ENCODE measurements around the gene ILKAP. TPM values are rescaled to one million over a fixed set of nuclear protein-coding genes. Genes with fewer than 3 reads are reported as not detected.
A peak's percentile ranks its signal among the peaks of the same experiment; 100 is the strongest.

Gene ILKAP
- total RNA-seq, 2 donors from 2014 or later = 32.2 to 34.9 TPM

DNA sequence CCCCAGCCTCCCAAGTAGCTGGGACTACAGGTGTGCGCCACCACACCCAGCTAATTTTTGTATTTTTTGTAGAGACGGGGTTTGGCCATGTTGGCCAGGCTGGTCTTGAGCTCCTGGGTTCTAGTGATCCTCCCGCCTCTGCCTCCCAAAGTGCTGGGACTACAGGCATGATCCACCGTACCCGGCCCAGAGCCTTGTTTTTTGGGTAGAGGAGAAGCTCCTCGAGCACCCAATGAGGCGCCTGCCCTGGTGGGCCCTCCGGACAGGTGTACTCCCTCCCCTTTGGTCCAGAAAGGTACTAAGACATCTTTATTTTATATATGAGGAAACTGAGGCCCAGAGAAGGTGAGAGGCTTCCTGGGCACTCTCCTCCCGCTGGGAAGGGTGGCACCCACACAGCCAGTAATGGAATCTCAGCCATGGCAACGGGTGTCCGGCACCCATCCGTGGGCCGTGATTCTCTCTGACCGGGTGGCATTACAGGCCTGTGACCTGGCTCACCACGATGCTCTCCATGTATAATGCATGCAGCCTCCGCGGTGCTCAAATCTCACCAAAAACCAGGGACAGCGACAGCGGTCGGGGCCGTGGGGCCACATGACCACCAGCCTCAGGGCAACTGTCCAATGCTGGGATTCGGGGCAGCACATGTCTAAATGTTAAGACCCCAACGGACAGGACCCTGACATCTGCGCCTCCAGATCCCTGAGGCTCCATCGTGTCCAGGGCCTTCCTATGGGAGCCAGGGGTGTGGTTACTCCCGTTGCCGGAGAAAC is 81.8 kb downstream of the ILKAP start:
- intact Hi-C loops (cut with DNase I) = loop anchor here in 1 of 2 donors (10.0 kb wide), 1 partner anchor 133 kb away; no protein-coding TSS in a partner anchor
- DNase-seq (ENCODE audit: low spot score) = peak; percentile 71

DNA sequence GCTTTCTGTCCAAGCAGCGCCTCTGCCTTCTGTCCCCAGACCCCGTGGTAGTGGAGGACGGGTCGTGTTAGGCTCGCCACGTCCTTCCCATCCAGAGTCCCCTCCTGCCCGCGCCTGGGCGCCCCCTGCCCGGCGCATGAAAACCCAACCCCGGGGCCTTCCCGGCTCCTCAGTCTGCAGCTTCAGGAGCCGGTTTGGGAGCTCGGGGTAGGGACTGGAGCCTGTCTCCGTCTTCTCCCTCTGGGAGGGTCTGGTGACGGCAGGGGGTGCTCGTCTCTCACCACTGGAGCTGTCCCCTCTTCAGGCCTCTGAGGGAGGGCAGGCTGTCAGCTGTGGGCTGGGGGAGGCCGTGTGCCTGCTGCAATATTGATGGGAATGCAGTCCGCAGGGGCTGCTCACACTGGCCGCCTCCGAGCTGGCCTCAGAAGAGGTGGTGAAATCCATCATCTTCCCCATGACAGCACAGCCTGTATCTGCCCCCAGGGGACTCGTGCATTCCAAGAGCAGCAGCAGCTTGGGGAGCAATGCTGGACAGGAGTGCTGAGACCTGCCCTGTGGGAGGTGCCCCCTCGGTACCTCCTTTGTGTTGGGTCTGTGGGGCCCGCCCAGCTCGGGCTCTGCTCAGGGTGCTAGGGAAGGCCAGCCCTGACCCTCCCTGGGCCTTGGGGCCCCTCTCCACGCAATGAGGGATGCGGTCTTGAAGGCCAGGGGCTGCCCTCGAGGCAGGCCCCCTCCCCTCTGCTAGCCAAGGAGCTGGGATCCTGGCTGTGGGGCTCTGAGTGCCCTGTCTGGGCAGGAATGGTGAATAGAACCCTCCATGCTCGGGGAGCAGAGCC is 82.8 kb downstream of the ILKAP start:
- intact Hi-C loops (cut with DNase I) = loop anchor here in 1 of 2 donors (10.0 kb wide), 1 partner anchor 134 kb away; no protein-coding TSS in a partner anchor
- DNase-seq (ENCODE audit: low spot score) = peak; percentile 74

Other genes with a start within 250 kb of the ILKAP start
- gene UBE2F, start 236.7 kb downstream of the ILKAP start, total RNA-seq = 10 to 100 TPM; 49.5 to 49.9 TPM
- 10 to 100 TPM in 1 of 2 donors, 1 to 10 TPM in 1; 8.6 to 11.5 TPM for gene SCLY, start 142.7 kb downstream of the ILKAP start, total RNA-seq
- 1 to 10 TPM in 1 of 2 donors, under 1 TPM in 1; 0.24 to 3.0 TPM for gene ESPNL, start 103.4 kb downstream of the ILKAP start, total RNA-seq
- gene KLHL30, start 65.0 kb downstream of the ILKAP start, total RNA-seq = 10 to 100 TPM in 1 of 2 donors, 1 to 10 TPM in 1; 9.6 to 10.7 TPM
- 1 to 10 TPM in 1 of 2 donors, under 1 TPM in 1; 0.79 to 2.3 TPM for gene ERFE, start 44.7 kb downstream of the ILKAP start, total RNA-seq
- 1 to 10 TPM; 2.3 to 6.9 TPM for gene HES6, start 36.3 kb upstream of the ILKAP start, total RNA-seq
- 10 to 100 TPM; 10.1 to 16.8 TPM for gene PER2, start 84.9 kb upstream of the ILKAP start, total RNA-seq
- 10 to 100 TPM; 27.1 to 37.2 TPM for gene TRAF3IP1, start 116.8 kb upstream of the ILKAP start, total RNA-seq
- gene ASB1, start 223.2 kb upstream of the ILKAP start, total RNA-seq = 10 to 100 TPM; 36.3 to 39.7 TPM

All from posterior vena cava (tissue), 2 donors.